ENCODE data around the gene ZNF865. TPM values are rescaled to one million over a fixed set of nuclear protein-coding genes. Genes with fewer than 3 reads are reported as not detected.

ZNF865 gene
- total RNA-seq, 1 experiment from 2014 or later, result 1.4 TPM

- DNase-seq (ENCODE audit: low read depth in 1 of 2, low spot score in 2 of 2), result peak; percentile 99
- Histone ChIP-seq H3K4me1 (replicated peaks) (peaks cover 14% of the 10 kb centered on the region; the same call in 1 of the 2 replicates), H3K27me3 (replicated peaks) (no peaks in the 10 kb centered on the region), H3K27ac (peak overlapping the region; percentile 92), H3K4me3 (peak overlapping the region; percentile 89), H3K36me3 (peaks cover 29% of the 10 kb centered on the region), H3K9me3 (replicated peaks) (no peaks in the 10 kb centered on the region)
Observed at GRCh38 chr19:55654323-55654867, 48.9 kb downstream of the ZNF865 start.

- Histone ChIP-seq H3K36me3 (peaks cover 34% of the 10 kb centered on the region), H3K27me3 (replicated peaks) (no peaks in the 10 kb centered on the region), H3K9me3 (replicated peaks) (no peaks in the 10 kb centered on the region), H3K4me3 (peak within 1 kb of the TSS; percentile 89), H3K27ac (peak within 1 kb of the TSS; percentile 92), H3K4me1 (replicated peaks) (peaks cover 14% of the 10 kb centered on the region; the same call in 1 of the 2 replicates)
- peak; percentile 87 to 97 for DNase-seq (ENCODE audit: low read depth in 1 of 2, low spot score in 2 of 2)
Observed at GRCh38 chr19:55654868-55655647, 49.6 kb downstream of the ZNF865 start, which contains the start of gene U2AF2. Gene U2AF2, plus strand, starts transcription at chr19:55655035. Its CDS starts 70 bp downstream, at chr19:55655105.

- DNase-seq (ENCODE audit: low read depth in 1 of 2, low spot score in 2 of 2), result no peak
- peak overlapping the region; percentile 92 for H3K27ac ChIP-seq
- peak overlapping the region; percentile 89 for H3K4me3 ChIP-seq
- peaks cover 39% of the 10 kb centered on the region for H3K36me3 ChIP-seq
- no peaks in the 10 kb centered on the region for H3K9me3 ChIP-seq (replicated peaks)
- H3K27me3 ChIP-seq (replicated peaks), result no peaks in the 10 kb centered on the region
- peaks cover 14% of the 10 kb centered on the region; the same call in 1 of the 2 replicates for H3K4me1 ChIP-seq (replicated peaks)
Observed at GRCh38 chr19:55655648-55656040, 50.2 kb downstream of the ZNF865 start.

DNA sequence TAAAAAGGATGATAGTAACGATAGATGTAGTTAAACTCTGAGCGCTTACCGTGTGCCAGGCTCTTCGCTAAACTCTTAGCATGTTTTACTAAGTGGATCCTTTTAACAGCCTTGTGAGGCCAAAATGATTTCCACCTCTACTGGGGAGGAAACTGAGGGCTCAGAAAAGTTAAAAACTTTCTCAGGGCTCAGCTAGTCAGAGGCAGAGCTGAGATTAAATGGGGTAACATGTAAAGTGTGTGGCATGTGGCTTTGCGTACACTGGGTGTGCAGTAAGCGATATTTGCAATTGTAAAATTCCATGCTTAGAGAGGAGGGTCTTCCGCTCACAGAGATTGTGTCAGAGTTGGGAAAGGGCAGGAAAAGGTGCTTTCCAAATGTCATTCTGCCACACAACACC is 51.1 kb downstream of the ZNF865 start:
- Histone ChIP-seq H3K4me3 (peak overlapping the region; percentile 89; the same call in 1 of the 2 replicates), H3K4me1 (replicated peaks) (peaks cover 14% of the 10 kb centered on the region; the same call in 1 of the 2 replicates), H3K9me3 (replicated peaks) (no peaks in the 10 kb centered on the region), H3K36me3 (peaks cover 49% of the 10 kb centered on the region), H3K27ac (no peak overlapping the region), H3K27me3 (replicated peaks) (no peaks in the 10 kb centered on the region)
- no peak for DNase-seq (ENCODE audit: low read depth in 1 of 2, low spot score in 2 of 2)

- H3K4me3 ChIP-seq, result no peak overlapping the region
- H3K27me3 ChIP-seq (replicated peaks), result no peaks in the 10 kb centered on the region
- peaks cover 14% of the 10 kb centered on the region; the same call in 1 of the 2 replicates for H3K4me1 ChIP-seq (replicated peaks)
- H3K36me3 ChIP-seq, result peaks cover 54% of the 10 kb centered on the region
- DNase-seq (ENCODE audit: low read depth in 1 of 2, low spot score in 2 of 2), result no peak
- no peak overlapping the region for H3K27ac ChIP-seq
- no peaks in the 10 kb centered on the region for H3K9me3 ChIP-seq (replicated peaks)
Observed at GRCh38 chr19:55656988-55657747, 51.7 kb downstream of the ZNF865 start.

- Histone ChIP-seq H3K27me3 (replicated peaks) (no peaks in the 10 kb centered on the region), H3K4me3 (no peak overlapping the region)
Observed at GRCh38 chr19:55658846-55659459, 53.5 kb downstream of the ZNF865 start.

DNA sequence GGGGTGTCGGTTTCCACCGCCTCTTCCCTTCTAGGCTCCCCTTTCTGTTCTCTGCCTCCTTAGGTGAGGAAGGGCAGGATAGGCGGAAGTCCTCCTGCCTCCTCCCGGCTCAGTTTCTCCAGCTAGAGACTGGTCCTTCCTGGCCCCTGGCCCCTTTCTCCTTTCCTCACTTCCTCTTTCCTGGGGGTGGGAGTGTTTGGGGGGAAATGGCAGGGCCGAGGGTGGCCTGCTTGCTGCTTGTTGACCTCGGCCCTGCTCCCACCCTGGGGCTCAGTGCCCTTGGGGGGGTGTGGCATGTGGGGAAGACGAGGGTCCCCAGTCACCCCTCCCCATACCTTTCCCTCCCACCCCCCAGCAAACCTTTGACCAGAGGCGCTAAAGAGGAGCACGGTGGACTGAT is 54.4 kb downstream of the ZNF865 start:
- Histone ChIP-seq H3K9me3 (replicated peaks) (no peaks in the 10 kb centered on the region), H3K4me3 (no peak overlapping the region), H3K27me3 (replicated peaks) (no peaks in the 10 kb centered on the region), H3K27ac (no peak overlapping the region), H3K4me1 (replicated peaks) (peaks cover 10% of the 10 kb centered on the region; the same call in 1 of the 2 replicates), H3K36me3 (peaks cover 79% of the 10 kb centered on the region)
- no peak for DNase-seq (ENCODE audit: low read depth in 1 of 2, low spot score in 2 of 2)

More at GRCh38 chr19:55658846-55659459, 53.5 kb downstream of the ZNF865 start:
- H3K9me3 ChIP-seq (replicated peaks), result no peaks in the 10 kb centered on the region
- H3K4me1 ChIP-seq (replicated peaks), result peaks cover 10% of the 10 kb centered on the region; the same call in 1 of the 2 replicates
- no peak for DNase-seq (ENCODE audit: low read depth in 1 of 2, low spot score in 2 of 2)
- no peak overlapping the region for H3K27ac ChIP-seq
- H3K36me3 ChIP-seq, result peaks cover 70% of the 10 kb centered on the region

DNA sequence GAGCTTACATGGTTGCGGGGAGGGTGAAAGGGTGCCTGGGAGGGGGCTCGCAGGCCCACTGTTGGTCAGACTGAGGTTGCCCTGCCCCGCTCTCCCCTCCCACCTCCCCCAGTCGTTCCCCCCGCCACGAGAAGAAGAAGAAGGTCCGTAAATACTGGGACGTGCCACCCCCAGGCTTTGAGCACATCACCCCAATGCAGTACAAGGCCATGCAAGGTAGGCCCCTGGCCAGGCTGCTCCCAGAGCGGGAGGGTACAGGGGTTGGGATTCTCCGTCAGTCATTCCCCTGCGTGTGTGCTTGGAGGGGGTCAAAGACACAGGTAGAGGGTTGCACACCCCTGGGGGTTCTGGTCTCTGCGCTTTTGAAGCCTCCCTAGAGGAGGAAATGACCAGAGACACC is 55.0 kb downstream of the ZNF865 start:
- Histone ChIP-seq H3K27ac (no peak overlapping the region), H3K4me3 (no peak overlapping the region), H3K27me3 (replicated peaks) (no peaks in the 10 kb centered on the region), H3K9me3 (replicated peaks) (no peaks in the 10 kb centered on the region), H3K36me3 (peaks cover 75% of the 10 kb centered on the region), H3K4me1 (replicated peaks) (peaks cover 10% of the 10 kb centered on the region; the same call in 1 of the 2 replicates)
- no peak for DNase-seq (ENCODE audit: low read depth in 1 of 2, low spot score in 2 of 2)

- Histone ChIP-seq H3K36me3 (peaks cover 75% of the 10 kb centered on the region), H3K27me3 (replicated peaks) (no peaks in the 10 kb centered on the region), H3K4me3 (no peak overlapping the region), H3K4me1 (replicated peaks) (peaks cover 10% of the 10 kb centered on the region; the same call in 1 of the 2 replicates), H3K9me3 (replicated peaks) (no peaks in the 10 kb centered on the region), H3K27ac (no peak overlapping the region)
- no peak for DNase-seq (ENCODE audit: low read depth in 1 of 2, low spot score in 2 of 2)
Observed at GRCh38 chr19:55660991-55661390, 55.5 kb downstream of the ZNF865 start.

DNA sequence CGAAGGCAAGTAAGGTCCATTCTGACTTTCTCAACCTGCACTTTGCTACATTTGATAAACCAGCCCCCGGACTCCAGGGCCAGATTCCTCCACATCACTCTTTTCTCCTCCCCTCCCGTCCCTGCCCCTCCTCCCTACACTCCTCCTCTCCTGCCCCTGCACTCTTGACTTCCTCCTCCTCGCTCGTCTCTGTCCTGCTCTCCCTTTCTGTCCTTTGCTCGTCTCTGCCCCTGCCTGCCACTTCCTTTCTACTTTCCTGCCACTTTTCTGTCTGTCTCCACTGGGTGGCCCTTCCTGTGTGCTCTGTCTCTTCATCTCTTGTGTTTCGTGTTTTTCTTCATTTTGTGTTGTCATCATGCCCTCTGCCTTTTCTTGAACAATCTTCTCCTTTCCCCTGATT is 56.4 kb downstream of the ZNF865 start:
- DNase-seq (ENCODE audit: low read depth in 1 of 2, low spot score in 2 of 2), result no peak
- H3K27ac ChIP-seq, result no peak overlapping the region
- no peaks in the 10 kb centered on the region for H3K27me3 ChIP-seq (replicated peaks)
- no peaks in the 10 kb centered on the region for H3K9me3 ChIP-seq (replicated peaks)
- H3K4me3 ChIP-seq, result no peak overlapping the region
- H3K36me3 ChIP-seq, result peaks cover 75% of the 10 kb centered on the region
- H3K4me1 ChIP-seq (replicated peaks), result peaks cover 2% of the 10 kb centered on the region; the same call in 1 of the 2 replicates

GRCh38 chr19:55663846-55664536 is 58.5 kb downstream of the ZNF865 start:
- no peaks in the 10 kb centered on the region for H3K4me1 ChIP-seq (replicated peaks)
- no peak overlapping the region for H3K27ac ChIP-seq
- H3K9me3 ChIP-seq (replicated peaks), result no peaks in the 10 kb centered on the region
- no peak overlapping the region for H3K4me3 ChIP-seq
- no peak for DNase-seq (ENCODE audit: low read depth in 1 of 2, low spot score in 2 of 2)
- no peaks in the 10 kb centered on the region for H3K27me3 ChIP-seq (replicated peaks)
- peaks cover 89% of the 10 kb centered on the region for H3K36me3 ChIP-seq

- H3K4me3 ChIP-seq, result no peak overlapping the region
- H3K36me3 ChIP-seq, result peaks cover 86% of the 10 kb centered on the region
- H3K9me3 ChIP-seq (replicated peaks), result no peaks in the 10 kb centered on the region
- no peak for DNase-seq (ENCODE audit: low read depth in 1 of 2, low spot score in 2 of 2)
- H3K27me3 ChIP-seq (replicated peaks), result no peaks in the 10 kb centered on the region
- no peak overlapping the region for H3K27ac ChIP-seq
- H3K4me1 ChIP-seq (replicated peaks), result no peaks in the 10 kb centered on the region
Observed at GRCh38 chr19:55666343-55667005, 61.0 kb downstream of the ZNF865 start.
